Breast epithelium (tissue), 3 donors: Measurements from ENCODE around the gene TFB1M.

Source experiments
- CTCF ChIP-seq, 3 donors: fragments of 450-650 bp; IDR thresholded peaks; one replicate each; pipeline ENCODE4 v1.5.1; 2016 to 2017; ENCODE audit warnings: antibody characterized with exemption in 3 of 3, mild to moderate bottlenecking in 3 of 3, moderate library complexity in 3 of 3
- POLR2A ChIP-seq: fragments of 450-650 bp; IDR thresholded peaks from one replicate; pipeline ENCODE4 v1.6.1; 2016; ENCODE audit warnings: antibody characterized with exemption, mild to moderate bottlenecking, moderate library complexity
- POLR2AphosphoS5 ChIP-seq, 3 donors: sonication (generic); formaldehyde crosslinking; IDR thresholded peaks; one replicate each; pipeline ENCODE4 v1.6.1; 2017; ENCODE audit warnings: antibody characterized with exemption in 3 of 3

- no peak for TF ChIP-seq POLR2AphosphoS5 (IDR thresholded peaks at IDR 0.05)
- TF ChIP-seq POLR2A, result no peak
- no peak for TF ChIP-seq CTCF (IDR thresholded peaks at IDR 0.05)
These were observed 23.0 kb downstream of the TFB1M start for GRCh38 chr6:155291291-155291690.
